K562 (cell line): ENCODE measurements around the gene SYTL2. TPM values are rescaled to one million over a fixed set of nuclear protein-coding genes. Genes with fewer than 3 reads are reported as not detected.

Experiments used
- ATF7 ChIP-seq: fragments of 450-650 bp; IDR thresholded peaks from 2 replicates; pipeline ENCODE4 v1.7.1; 2014; ENCODE audit warnings: mild to moderate bottlenecking, moderate library complexity
- CBFA2T3 ChIP-seq: fragments of 450-650 bp; IDR thresholded peaks from 2 replicates; pipeline ENCODE4 v1.6.1; 2017
- CBX2 ChIP-seq: fragments of 200-600 bp; sonication (generic); IDR thresholded peaks from one replicate; pipeline ENCODE4 v1.6.1; 2012; ENCODE audit warnings: mild to moderate bottlenecking, low read length, inconsistent platforms; ENCODE audit not compliant: insufficient read depth, poor library complexity, severe bottlenecking
- EHMT2 ChIP-seq: fragments of 450-650 bp; IDR thresholded peaks from 2 replicates; pipeline ENCODE4 v1.6.1; 2018; ENCODE audit warnings: antibody characterized with exemption
- GATA2 ChIP-seq: sonication (generic); formaldehyde crosslinking; IDR thresholded peaks from 2 replicates; pipeline ENCODE4 v1.4.0; 2020; ENCODE audit warnings: mild to moderate bottlenecking, missing genetic modification reagents
- PHB ChIP-seq: fragments of 250-450 bp; sonication (Bioruptor Pico); IDR thresholded peaks from 2 replicates; pipeline ENCODE4 v1.5.0; 2021
- RAD21 ChIP-seq, 2 experiments: fragments of 250-450 bp in 1 of 2; fragments of 450-650 bp in 1 of 2; sonication (Bioruptor Pico) in 1 of 2; formaldehyde crosslinking in 1 of 2; IDR thresholded peaks in 1 of 2; conservative IDR thresholded peaks in 1 of 2; 2 replicates each; pipeline versions ENCODE4 v1.4.0 to v1.8.0; 2020 to 2022; ENCODE audit warnings: mild to moderate bottlenecking in 2 of 2, moderate library complexity in 1 of 2
- TCF3 ChIP-seq: sonication (generic); formaldehyde crosslinking; IDR thresholded peaks from 2 replicates; pipeline ENCODE4 v1.4.0; 2020; ENCODE audit warnings: mild to moderate bottlenecking, missing genetic modification reagents
- polyA plus RNA-seq, 8 experiments: library from polyadenylated mRNA; depleted of rRNA in 4 of 8; stranded (reverse) in 5 of 8; unstranded in 3 of 8; fragments of >200 nt; fragmentation: Nextera tagmentation in 2 of 8; fragmentation: Illumina TruSeq in 1 of 8; extraction: Ambion mirVana in 2 of 8; extraction: Trizol in 1 of 8; gene quantifications; 2 replicates each; pipeline versions ENCODE4 v1.2.1 to v1.2.3, GENCODE V29; 2011 to 2014; ENCODE audit warnings: inconsistent platforms in 1 of 8, missing spikeins in 1 of 8
- total RNA-seq, 7 experiments: library from RNA; depleted of rRNA in 6 of 7; stranded (reverse); fragments of >200 nt in 6 of 7; fragmentation: Illumina TruSeq in 2 of 7; extraction: Trizol in 2 of 7; gene quantifications; 2 replicates each; pipeline versions ENCODE4 v1.2.1 to v1.2.3, GENCODE V29; 2011 to 2021; ENCODE audit warnings: low replicate concordance in 1 of 7
- TF ChIP-seq, protein P1 (sequence below): fragments of 450-650 bp; IDR thresholded peaks from 2 replicates; pipeline ENCODE4 v1.6.1; 2017; ENCODE audit warnings: mild to moderate bottlenecking, moderate library complexity
- TF ChIP-seq, protein P2 (sequence below): fragments of 450-650 bp; conservative IDR thresholded peaks from 2 replicates; pipeline ENCODE4 v1.6.1; 2016; ENCODE audit warnings: missing genetic modification characterization, low read depth, mild to moderate bottlenecking, control low read depth, missing compliant biosample characterization
- TF ChIP-seq, protein P3 (sequence below): fragments of 250-450 bp; sonication (Bioruptor Pico); IDR thresholded peaks from 2 replicates; pipeline ENCODE4 v1.8.0; 2022; ENCODE audit warnings: moderate library complexity, mild to moderate bottlenecking, inconsistent platforms

Gene SYTL2
- total and polyA plus RNA-seq, 9 of the 15 experiments (the other 6 are each of a cell fraction or from before 2014, with no cell fraction given): 0.05 to 0.57 (median 0.35) TPM

DNA sequence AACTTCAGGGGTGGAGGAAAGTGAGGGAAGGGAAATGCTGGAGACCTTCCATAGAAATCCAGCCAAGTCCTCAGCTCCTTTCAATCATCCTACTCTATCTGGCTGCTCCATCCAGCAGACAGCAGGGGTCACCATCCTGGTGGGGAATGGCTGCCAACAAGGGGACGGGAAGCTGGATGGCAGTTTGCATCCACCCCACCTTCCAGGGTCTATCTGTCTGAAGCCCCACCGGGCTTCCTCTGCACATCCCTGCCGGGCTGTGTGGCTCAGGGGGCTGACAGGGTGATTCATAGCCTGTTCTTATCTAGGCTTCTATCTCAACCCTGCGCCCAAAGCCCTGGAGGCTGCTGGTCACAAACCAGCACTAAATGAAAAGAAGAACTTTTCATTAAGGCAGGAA lies 1.1 kb downstream of the SYTL2 start (continued):
- TF ChIP-seq, protein P1, sequence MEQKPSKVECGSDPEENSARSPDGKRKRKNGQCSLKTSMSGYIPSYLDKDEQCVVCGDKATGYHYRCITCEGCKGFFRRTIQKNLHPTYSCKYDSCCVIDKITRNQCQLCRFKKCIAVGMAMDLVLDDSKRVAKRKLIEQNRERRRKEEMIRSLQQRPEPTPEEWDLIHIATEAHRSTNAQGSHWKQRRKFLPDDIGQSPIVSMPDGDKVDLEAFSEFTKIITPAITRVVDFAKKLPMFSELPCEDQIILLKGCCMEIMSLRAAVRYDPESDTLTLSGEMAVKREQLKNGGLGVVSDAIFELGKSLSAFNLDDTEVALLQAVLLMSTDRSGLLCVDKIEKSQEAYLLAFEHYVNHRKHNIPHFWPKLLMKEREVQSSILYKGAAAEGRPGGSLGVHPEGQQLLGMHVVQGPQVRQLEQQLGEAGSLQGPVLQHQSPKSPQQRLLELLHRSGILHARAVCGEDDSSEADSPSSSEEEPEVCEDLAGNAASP: no peak
- TF ChIP-seq CBFA2T3 (no peak), EHMT2 (no peak), CBX2 (no peak), GATA2 (peak; percentile 60), TCF3 (no peak), ATF7 (no peak), RAD21 (CRISPR knock-in tag; conservative IDR thresholded peaks at IDR 0.05 in 1 of 2, IDR thresholded peaks at IDR 0.05 in 1 of 2) (peak; percentile 10 to 17; a peak in 1 of 4 replicates), PHB (CRISPR knock-in tag) (no peak)
- TF ChIP-seq, protein P2, sequence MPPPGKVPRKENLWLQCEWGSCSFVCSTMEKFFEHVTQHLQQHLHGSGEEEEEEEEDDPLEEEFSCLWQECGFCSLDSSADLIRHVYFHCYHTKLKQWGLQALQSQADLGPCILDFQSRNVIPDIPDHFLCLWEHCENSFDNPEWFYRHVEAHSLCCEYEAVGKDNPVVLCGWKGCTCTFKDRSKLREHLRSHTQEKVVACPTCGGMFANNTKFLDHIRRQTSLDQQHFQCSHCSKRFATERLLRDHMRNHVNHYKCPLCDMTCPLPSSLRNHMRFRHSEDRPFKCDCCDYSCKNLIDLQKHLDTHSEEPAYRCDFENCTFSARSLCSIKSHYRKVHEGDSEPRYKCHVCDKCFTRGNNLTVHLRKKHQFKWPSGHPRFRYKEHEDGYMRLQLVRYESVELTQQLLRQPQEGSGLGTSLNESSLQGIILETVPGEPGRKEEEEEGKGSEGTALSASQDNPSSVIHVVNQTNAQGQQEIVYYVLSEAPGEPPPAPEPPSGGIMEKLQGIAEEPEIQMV: no peak
- TF ChIP-seq, protein P3, sequence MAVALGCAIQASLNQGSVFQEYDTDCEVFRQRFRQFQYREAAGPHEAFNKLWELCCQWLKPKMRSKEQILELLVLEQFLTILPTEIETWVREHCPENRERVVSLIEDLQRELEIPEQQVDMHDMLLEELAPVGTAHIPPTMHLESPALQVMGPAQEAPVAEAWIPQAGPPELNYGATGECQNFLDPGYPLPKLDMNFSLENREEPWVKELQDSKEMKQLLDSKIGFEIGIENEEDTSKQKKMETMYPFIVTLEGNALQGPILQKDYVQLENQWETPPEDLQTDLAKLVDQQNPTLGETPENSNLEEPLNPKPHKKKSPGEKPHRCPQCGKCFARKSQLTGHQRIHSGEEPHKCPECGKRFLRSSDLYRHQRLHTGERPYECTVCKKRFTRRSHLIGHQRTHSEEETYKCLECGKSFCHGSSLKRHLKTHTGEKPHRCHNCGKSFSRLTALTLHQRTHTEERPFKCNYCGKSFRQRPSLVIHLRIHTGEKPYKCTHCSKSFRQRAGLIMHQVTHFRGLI (CRISPR knock-in tag): peak; percentile 87; the same call in 1 of the 2 replicates
- TF ChIP-seq, all 486 proteins: peak for 9
